Measurements from ENCODE around the gene LRRN2. TPM values are rescaled to one million over a fixed set of nuclear protein-coding genes. Genes with fewer than 3 reads are reported as not detected.

The LRRN2 gene
- 7.0 TPM for polyA plus RNA-seq (2013, experiment 1 of 2)
- 7.3 TPM for polyA plus RNA-seq (2013, experiment 2 of 2)

GRCh38 chr1:204685236-204686006 is at the start of gene LRRN2:
Gene LRRN2 (minus strand): TSS chr1:204685738. CDS start chr1:204619992, 65,746 bp downstream.
- WGBS, 2 donors (ENCODE audit: extremely low coverage in 2 of 2, insufficient read length in 2 of 2, insufficient replicate concordance in 1 of 2): no CpG with 5 or more reads among the region's 84 CpGs
- Histone ChIP-seq H3K9ac (ENCODE audit: low read depth, low read length, poor library complexity) (peak within 1 kb of the TSS; percentile 93), H2BK15ac (ENCODE audit: low read length) (peak within 1 kb of the TSS; percentile 49), H3K27me3 (ENCODE audit: control insufficient read depth in 3 of 3, insufficient read depth in 3 of 3, low read depth in 1 of 3, low read length in 3 of 3) (peaks cover 0 to 72% (median 18%) of the 10 kb centered on the region in 3 experiments), H2AFZ (ENCODE audit: low read length) (peak within 1 kb of the TSS; percentile 84), H4K91ac (ENCODE audit: low read depth, low read length, poor library complexity) (peak within 1 kb of the TSS; percentile 70), H3K36me3 (replicated peaks in 1 of 2; ENCODE audit: control insufficient read depth in 2 of 2, insufficient read depth in 2 of 2, low read length in 2 of 2) (no peaks in the 10 kb centered on the region), H3K9me3 (replicated peaks in 1 of 2; ENCODE audit: control insufficient read depth in 2 of 2, insufficient read depth in 1 of 2, low read depth in 1 of 2, low read length in 2 of 2) (no peaks in the 10 kb centered on the region), H2AK5ac (ENCODE audit: low read depth, low read length) (peak within 1 kb of the TSS; percentile 64), H3K4ac (ENCODE audit: low read length) (no peak within 1 kb of the TSS), H4K8ac (ENCODE audit: low read depth, low read length) (peak within 1 kb of the TSS; percentile 27), H2BK12ac (ENCODE audit: low read length) (no peak within 1 kb of the TSS), H3K14ac (ENCODE audit: low read length) (peak within 1 kb of the TSS; percentile 65), H3K4me1 (ENCODE audit: control insufficient read depth in 2 of 2, insufficient read depth in 1 of 2, low read depth in 1 of 2, low read length in 2 of 2) (peaks cover 4 to 9% of the 10 kb centered on the region in 2 donors), H2BK5ac (ENCODE audit: low read length) (no peak within 1 kb of the TSS), H3K4me3 (ENCODE audit: low read length in 2 of 2) (peak within 1 kb of the TSS; percentile 44 to 85), H3K4me2 (ENCODE audit: insufficient read depth, low read length, poor library complexity, severe bottlenecking) (peak within 1 kb of the TSS; percentile 94), H3K27ac (replicated peaks; ENCODE audit: low read length) (no peak within 1 kb of the TSS), H2BK120ac (ENCODE audit: low read depth, low read length) (peak within 1 kb of the TSS; percentile 40), H3K23ac (ENCODE audit: low read depth, low read length, poor library complexity) (peak within 1 kb of the TSS; percentile 48), H3K79me1 (ENCODE audit: low read depth, low read length) (peaks cover 2% of the 10 kb centered on the region), H3K18ac (ENCODE audit: low read length) (peak within 1 kb of the TSS; percentile 96)
- no peak for DNase-seq (ENCODE audit: low spot score)

GRCh38 chr1:204735042-204735441 is 49.5 kb upstream of the LRRN2 start:
- Histone ChIP-seq H4K91ac (ENCODE audit: low read depth, low read length, poor library complexity) (no peak overlapping the region), H4K8ac (ENCODE audit: low read depth, low read length) (no peak overlapping the region), H2BK5ac (ENCODE audit: low read length) (no peak overlapping the region), H2BK12ac (ENCODE audit: low read length) (no peak overlapping the region), H3K18ac (ENCODE audit: low read length) (no peak overlapping the region), H3K14ac (ENCODE audit: low read length) (no peak overlapping the region), H3K4ac (ENCODE audit: low read length) (no peak overlapping the region), H3K9me3 (replicated peaks in 1 of 2; ENCODE audit: control insufficient read depth in 2 of 2, insufficient read depth in 1 of 2, low read depth in 1 of 2, low read length in 2 of 2) (peaks cover 0 to 2% of the 10 kb centered on the region in 2 donors), H3K4me2 (ENCODE audit: insufficient read depth, low read length, poor library complexity, severe bottlenecking) (no peak overlapping the region), H3K23ac (ENCODE audit: low read depth, low read length, poor library complexity) (no peak overlapping the region), H3K36me3 (replicated peaks in 1 of 2; ENCODE audit: control insufficient read depth in 2 of 2, insufficient read depth in 2 of 2, low read length in 2 of 2) (no peaks in the 10 kb centered on the region), H2BK120ac (ENCODE audit: low read depth, low read length) (no peak overlapping the region), H3K4me3 (ENCODE audit: low read length in 2 of 2) (no peak overlapping the region), H2AK5ac (ENCODE audit: low read depth, low read length) (no peak overlapping the region), H3K9ac (ENCODE audit: low read depth, low read length, poor library complexity) (no peak overlapping the region), H3K27me3 (ENCODE audit: control insufficient read depth in 3 of 3, insufficient read depth in 3 of 3, low read depth in 1 of 3, low read length in 3 of 3) (peaks cover 0 to 5% (median 0%) of the 10 kb centered on the region in 3 experiments), H2BK15ac (ENCODE audit: low read length) (no peak overlapping the region), H3K79me1 (ENCODE audit: low read depth, low read length) (no peaks in the 10 kb centered on the region), H3K4me1 (ENCODE audit: control insufficient read depth in 2 of 2, insufficient read depth in 1 of 2, low read depth in 1 of 2, low read length in 2 of 2) (no peaks in the 10 kb centered on the region), H3K27ac (replicated peaks; ENCODE audit: low read length) (no peak overlapping the region), H2AFZ (ENCODE audit: low read length) (no peak overlapping the region)
- DNase-seq (ENCODE audit: low spot score): no peak

- DNase-seq (ENCODE audit: low spot score): no peak
- peaks cover 0 to 5% (median 0%) of the 10 kb centered on the region in 3 experiments for H3K27me3 ChIP-seq (ENCODE audit: control insufficient read depth in 3 of 3, insufficient read depth in 3 of 3, low read depth in 1 of 3, low read length in 3 of 3)
- no peak overlapping the region for H2BK5ac ChIP-seq (ENCODE audit: low read length)
- no peak overlapping the region for H4K8ac ChIP-seq (ENCODE audit: low read depth, low read length)
- no peak overlapping the region for H3K4me3 ChIP-seq (ENCODE audit: low read length in 2 of 2)
- no peak overlapping the region for H4K91ac ChIP-seq (ENCODE audit: low read depth, low read length, poor library complexity)
- no peak overlapping the region for H2BK15ac ChIP-seq (ENCODE audit: low read length)
- no peak overlapping the region for H3K4me2 ChIP-seq (ENCODE audit: insufficient read depth, low read length, poor library complexity, severe bottlenecking)
- no peaks in the 10 kb centered on the region for H3K79me1 ChIP-seq (ENCODE audit: low read depth, low read length)
- no peaks in the 10 kb centered on the region for H3K4me1 ChIP-seq (ENCODE audit: control insufficient read depth in 2 of 2, insufficient read depth in 1 of 2, low read depth in 1 of 2, low read length in 2 of 2)
- H3K14ac ChIP-seq (ENCODE audit: low read length): no peak overlapping the region
- H3K18ac ChIP-seq (ENCODE audit: low read length): no peak overlapping the region
- H3K9me3 ChIP-seq (replicated peaks in 1 of 2; ENCODE audit: control insufficient read depth in 2 of 2, insufficient read depth in 1 of 2, low read depth in 1 of 2, low read length in 2 of 2): peaks cover 0 to 2% of the 10 kb centered on the region in 2 donors
- H2BK12ac ChIP-seq (ENCODE audit: low read length): no peak overlapping the region
- no CpG with 5 or more reads among the region's 12 CpGs for WGBS, 2 donors (ENCODE audit: extremely low coverage in 2 of 2, insufficient read length in 2 of 2, insufficient replicate concordance in 1 of 2)
- no peak overlapping the region for H2AK5ac ChIP-seq (ENCODE audit: low read depth, low read length)
- no peak overlapping the region for H3K4ac ChIP-seq (ENCODE audit: low read length)
- H2BK120ac ChIP-seq (ENCODE audit: low read depth, low read length): no peak overlapping the region
- H2AFZ ChIP-seq (ENCODE audit: low read length): no peak overlapping the region
- no peaks in the 10 kb centered on the region for H3K36me3 ChIP-seq (replicated peaks in 1 of 2; ENCODE audit: control insufficient read depth in 2 of 2, insufficient read depth in 2 of 2, low read length in 2 of 2)
- no peak overlapping the region for H3K27ac ChIP-seq (replicated peaks; ENCODE audit: low read length)
- H3K9ac ChIP-seq (ENCODE audit: low read depth, low read length, poor library complexity): no peak overlapping the region
- no peak overlapping the region for H3K23ac ChIP-seq (ENCODE audit: low read depth, low read length, poor library complexity)
Measured at GRCh38 chr1:204733869-204734596, 48.5 kb upstream of the LRRN2 start.

DNA sequence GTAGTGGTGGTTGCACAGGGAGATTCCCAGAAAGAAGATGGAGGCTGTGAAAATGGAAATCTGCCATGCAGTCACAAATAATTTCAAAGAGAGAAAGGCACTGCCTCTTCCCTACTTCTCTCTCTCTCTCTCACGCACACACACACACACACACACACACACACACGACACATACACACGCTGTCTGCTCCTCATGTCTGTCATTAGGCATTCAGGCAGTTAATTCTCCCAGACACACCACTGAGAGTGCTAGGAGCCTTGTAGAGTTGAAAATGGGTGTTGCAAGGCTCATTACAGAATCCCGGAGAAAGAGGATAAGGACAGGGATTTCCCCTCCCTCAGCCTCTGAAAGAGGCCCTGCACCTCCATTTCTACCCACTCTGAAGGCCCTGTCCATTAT is 47.8 kb upstream of the LRRN2 start:
- Histone ChIP-seq H3K4me2 (ENCODE audit: insufficient read depth, low read length, poor library complexity, severe bottlenecking) (no peak overlapping the region), H3K18ac (ENCODE audit: low read length) (no peak overlapping the region), H4K91ac (ENCODE audit: low read depth, low read length, poor library complexity) (no peak overlapping the region), H3K4me3 (ENCODE audit: low read length in 2 of 2) (no peak overlapping the region), H3K36me3 (replicated peaks in 1 of 2; ENCODE audit: control insufficient read depth in 2 of 2, insufficient read depth in 2 of 2, low read length in 2 of 2) (no peaks in the 10 kb centered on the region), H3K14ac (ENCODE audit: low read length) (no peak overlapping the region), H3K27me3 (ENCODE audit: control insufficient read depth in 3 of 3, insufficient read depth in 3 of 3, low read depth in 1 of 3, low read length in 3 of 3) (peaks cover 0 to 5% (median 0%) of the 10 kb centered on the region in 3 experiments), H2AK5ac (ENCODE audit: low read depth, low read length) (no peak overlapping the region), H3K4me1 (ENCODE audit: control insufficient read depth in 2 of 2, insufficient read depth in 1 of 2, low read depth in 1 of 2, low read length in 2 of 2) (no peaks in the 10 kb centered on the region), H4K8ac (ENCODE audit: low read depth, low read length) (no peak overlapping the region), H3K9me3 (replicated peaks in 1 of 2; ENCODE audit: control insufficient read depth in 2 of 2, insufficient read depth in 1 of 2, low read depth in 1 of 2, low read length in 2 of 2) (peaks cover 0 to 2% of the 10 kb centered on the region in 2 donors), H3K4ac (ENCODE audit: low read length) (no peak overlapping the region), H3K27ac (replicated peaks; ENCODE audit: low read length) (no peak overlapping the region), H2BK12ac (ENCODE audit: low read length) (no peak overlapping the region), H3K79me1 (ENCODE audit: low read depth, low read length) (no peaks in the 10 kb centered on the region), H2AFZ (ENCODE audit: low read length) (no peak overlapping the region), H2BK120ac (ENCODE audit: low read depth, low read length) (no peak overlapping the region), H2BK5ac (ENCODE audit: low read length) (no peak overlapping the region), H2BK15ac (ENCODE audit: low read length) (no peak overlapping the region), H3K23ac (ENCODE audit: low read depth, low read length, poor library complexity) (no peak overlapping the region), H3K9ac (ENCODE audit: low read depth, low read length, poor library complexity) (no peak overlapping the region)
- no CpG with 5 or more reads among the region's 4 CpGs for WGBS, 2 donors (ENCODE audit: extremely low coverage in 2 of 2, insufficient read length in 2 of 2, insufficient replicate concordance in 1 of 2)
- DNase-seq (ENCODE audit: low spot score): no peak

All from neuronal stem cell (in vitro differentiated cells).